GM21717 (cell line): ENCODE measurements around the gene C11orf42.
"Not testable (repeated sequence)": the region's sequence is repeated elsewhere in the genome, so short reads cannot be mapped to it uniquely, and the experiment has no call there.

Experiments
- ATAC-seq: cut with Tn5 transposase; IDR thresholded peaks from one replicate; pipeline ENCODE4 v1.9.1; 2021; ENCODE audit warnings: mild to moderate bottlenecking, moderate library complexity; ENCODE audit not compliant: unreplicated experiment

Gene C11orf42

GRCh38 chr11:6219359-6219758 lies 14.0 kb downstream of the C11orf42 start:
- no peak for ATAC-seq

DNA sequence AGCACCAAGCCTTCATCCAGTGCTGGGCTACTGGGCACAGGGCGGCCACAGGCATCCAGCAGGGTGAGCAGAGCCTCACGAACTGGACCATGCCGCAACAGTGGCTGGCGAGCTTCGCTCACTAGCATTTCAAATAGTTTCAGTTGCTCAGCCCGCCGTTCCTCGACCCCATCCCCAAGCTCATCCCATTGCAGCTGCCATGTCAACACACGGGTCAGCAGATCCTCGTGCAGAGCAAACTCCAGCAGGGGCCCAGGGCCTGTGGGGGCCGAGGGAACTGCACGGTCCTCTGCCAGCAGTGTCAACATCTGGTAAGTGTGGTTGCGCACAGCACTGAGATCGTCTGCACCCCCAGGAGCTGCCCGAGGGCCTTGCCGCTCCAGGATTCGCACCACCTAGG lies 18.5 kb downstream of the C11orf42 start:
- no peak for ATAC-seq

DNA sequence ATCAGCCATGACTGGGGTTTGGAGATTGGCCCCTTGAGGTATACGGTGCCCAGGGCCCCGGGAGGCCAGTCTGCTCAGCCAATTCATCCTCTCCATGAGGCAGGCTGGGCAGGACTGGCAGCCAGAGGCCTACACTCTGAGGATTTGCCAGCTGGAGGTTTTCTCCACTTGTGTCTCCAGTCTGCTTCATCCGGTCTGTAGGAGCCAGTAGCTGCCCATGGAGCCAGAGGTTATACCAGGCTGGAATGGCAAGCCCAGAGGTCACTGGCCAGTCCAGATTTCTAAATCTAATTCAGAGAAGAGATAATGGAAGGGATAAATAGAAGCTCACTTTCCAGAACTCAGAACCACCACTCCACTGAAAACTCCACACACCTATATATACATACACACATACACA lies 19.1 kb downstream of the C11orf42 start:
- no peak for ATAC-seq

GRCh38 chr11:6225024-6225423 lies 19.7 kb downstream of the C11orf42 start:
- no peak for ATAC-seq

GRCh38 chr11:6225896-6226295 lies 20.5 kb downstream of the C11orf42 start:
- no peak for ATAC-seq

DNA sequence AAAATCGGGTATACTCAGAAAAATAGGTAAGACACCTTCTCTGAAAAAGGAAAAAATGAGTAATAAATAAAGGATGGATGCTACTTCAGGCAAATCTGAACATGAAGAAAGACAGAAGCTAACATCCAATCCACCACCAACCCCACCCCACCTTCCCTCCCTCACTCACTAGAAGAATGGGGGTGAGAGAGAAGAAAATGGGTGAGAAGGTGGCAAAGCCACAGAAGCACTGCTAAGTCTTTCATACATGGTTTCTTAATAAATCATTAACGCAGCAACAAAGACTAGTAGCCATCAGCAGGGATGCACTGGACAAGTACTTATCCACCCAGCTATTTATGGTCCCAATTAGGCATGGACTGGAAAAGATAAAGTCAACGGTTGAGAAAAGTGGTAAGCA lies 23.2 kb downstream of the C11orf42 start:
- no peak for ATAC-seq

- ATAC-seq, result no peak
These were observed 24.6 kb downstream of the C11orf42 start for GRCh38 chr11:6229911-6230310.

GRCh38 chr11:6232899-6233298 lies 27.5 kb downstream of the C11orf42 start:
- no peak for ATAC-seq

DNA sequence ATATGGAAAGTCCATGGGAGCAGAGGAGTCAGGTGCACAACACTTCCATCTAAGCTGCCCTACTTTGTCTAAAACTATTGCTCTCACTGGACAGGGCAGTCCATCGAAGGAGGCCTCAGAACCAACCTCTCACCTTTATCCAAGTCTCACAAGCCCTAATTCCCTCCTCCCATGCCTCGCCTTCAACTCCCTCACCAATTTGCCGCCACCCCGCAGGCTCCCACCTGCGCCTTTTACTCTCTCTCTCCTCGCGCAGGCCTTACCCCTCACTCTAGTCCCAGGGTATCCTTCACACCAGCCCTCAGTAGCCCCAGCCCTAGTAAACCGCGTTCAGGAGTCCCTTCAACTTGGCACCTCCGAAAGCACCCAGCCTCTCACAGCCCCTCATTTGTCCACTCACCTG lies 28.6 kb downstream of the C11orf42 start:
- no peak for ATAC-seq

DNA sequence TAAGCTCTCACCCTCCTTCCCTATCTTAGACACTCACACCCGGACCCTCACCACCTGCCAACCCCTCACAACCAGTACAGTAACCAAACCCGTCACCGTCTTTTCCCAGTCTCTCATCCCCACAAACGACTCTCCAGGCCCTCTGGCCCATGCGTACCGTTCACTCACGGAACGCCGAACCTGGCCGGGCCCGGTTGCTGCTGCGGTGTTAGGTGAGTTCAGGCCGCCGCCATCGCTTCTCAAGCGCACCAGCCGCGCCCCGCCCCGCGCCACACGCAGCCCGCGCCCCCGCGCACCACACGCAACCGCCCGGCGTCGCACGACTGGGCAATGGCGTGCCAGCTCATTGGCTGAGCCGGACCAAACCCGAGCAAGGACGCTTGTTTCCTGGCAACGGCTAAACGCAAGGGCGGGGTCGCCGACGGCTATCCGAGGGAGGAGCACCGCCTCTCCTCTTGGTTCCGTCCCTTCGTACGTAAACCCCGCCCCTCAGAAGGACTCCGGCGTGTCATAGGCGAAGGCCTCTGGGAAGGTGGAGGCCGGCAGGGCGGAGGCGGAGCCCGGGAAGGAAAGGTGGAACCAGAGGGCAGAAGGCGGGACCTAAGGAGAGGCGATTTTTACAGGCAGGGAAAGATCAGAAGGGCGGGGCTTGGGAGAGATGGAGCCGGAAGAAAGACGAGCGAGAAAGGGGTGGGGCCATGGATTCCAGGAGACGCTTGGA lies 29.2 kb downstream of the C11orf42 start, which contains the start of gene FHIP1B:
FHIP1B (minus strand) TSS at position 250 of the 721 bp plus-strand sequence. CDS start 10,120 bp downstream, outside the sequence.
- ATAC-seq, result peak; percentile 97

GRCh38 chr11:6237266-6237665 lies 31.9 kb downstream of the C11orf42 start:
- no peak for ATAC-seq

DNA sequence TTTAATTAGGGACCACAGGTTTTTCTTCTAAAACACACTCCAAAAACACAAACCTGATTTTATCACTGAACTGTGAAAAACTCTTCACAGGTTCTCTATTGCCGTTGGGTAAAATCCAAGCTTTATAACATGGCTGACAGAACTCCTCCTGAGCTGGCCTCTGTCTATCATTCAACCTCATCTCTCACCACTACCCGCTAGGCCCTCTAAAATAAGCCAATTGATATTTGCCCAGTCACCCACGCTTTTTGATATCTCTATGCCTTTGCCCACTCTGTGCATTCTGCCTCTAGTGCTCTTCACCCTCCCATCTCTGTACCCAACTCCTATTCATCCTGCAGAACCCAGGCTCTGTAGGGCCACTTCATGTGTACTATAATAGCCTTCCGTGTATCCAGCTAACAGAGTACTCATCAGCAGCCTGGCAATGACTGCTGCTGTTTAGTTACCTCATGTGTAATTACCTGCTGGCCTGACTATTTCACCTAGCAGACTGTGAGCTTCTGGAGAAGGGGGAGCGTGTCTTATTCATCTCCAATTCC lies 32.5 kb downstream of the C11orf42 start:
- ATAC-seq, result no peak

DNA sequence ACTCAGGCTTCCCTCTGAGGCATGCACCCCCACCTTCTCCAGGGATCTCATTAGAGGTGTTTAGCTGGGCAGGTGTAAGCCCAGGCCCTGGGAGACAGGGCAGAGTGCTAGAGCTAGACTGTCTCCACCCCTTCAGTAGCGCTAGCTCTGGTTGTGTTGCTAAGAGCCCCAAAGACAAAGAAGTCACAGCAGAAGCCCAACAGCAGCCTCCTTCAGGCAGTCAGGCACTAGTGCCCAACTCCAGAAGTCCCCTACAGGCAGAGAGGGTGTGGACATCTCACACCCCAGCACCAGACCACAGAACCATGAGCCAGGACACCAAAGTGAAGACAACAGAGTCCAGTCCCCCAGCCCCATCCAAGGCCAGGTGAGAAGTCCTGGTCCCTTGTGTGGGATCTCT lies 33.5 kb downstream of the C11orf42 start, which contains the start of gene CNGA4:
CNGA4 (plus strand) TSS at position 188 of the 400 bp plus-strand sequence; CDS start at position 306, 118 bp downstream.
- no peak for ATAC-seq

DNA sequence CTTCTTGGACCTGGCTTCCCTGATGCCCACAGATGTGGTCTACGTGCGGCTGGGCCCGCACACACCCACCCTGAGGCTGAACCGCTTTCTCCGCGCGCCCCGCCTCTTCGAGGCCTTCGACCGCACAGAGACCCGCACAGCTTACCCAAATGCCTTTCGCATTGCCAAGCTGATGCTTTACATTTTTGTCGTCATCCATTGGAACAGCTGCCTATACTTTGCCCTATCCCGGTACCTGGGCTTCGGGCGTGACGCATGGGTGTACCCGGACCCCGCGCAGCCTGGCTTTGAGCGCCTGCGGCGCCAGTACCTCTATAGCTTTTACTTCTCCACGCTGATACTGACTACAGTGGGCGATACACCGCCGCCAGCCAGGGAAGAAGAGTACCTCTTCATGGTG lies 34.8 kb downstream of the C11orf42 start:
- no peak for ATAC-seq

- ATAC-seq, result no peak
These were observed 35.4 kb downstream of the C11orf42 start for GRCh38 chr11:6240781-6241180.

- no peak for ATAC-seq
These were observed 36.0 kb downstream of the C11orf42 start for GRCh38 chr11:6241316-6241715.

DNA sequence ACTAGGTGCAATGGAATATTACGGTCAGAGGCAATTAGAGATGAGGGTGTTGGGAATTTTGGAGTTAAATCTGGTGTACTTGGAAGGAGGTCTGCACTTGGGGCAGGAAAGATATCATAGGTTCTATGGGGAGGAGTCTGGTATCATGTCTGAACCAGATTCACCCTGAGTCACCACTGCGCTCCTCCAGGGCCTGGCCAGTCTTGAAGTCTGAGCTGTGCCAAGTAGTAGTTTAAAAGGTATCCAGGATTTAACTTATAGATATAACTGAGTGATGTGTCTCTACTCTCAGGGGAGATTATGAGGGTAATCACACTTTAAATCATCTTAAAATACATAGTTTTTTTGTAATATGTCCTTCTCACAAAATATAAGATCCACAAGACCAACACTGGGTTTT lies 40.2 kb downstream of the C11orf42 start:
- ATAC-seq, result no peak

- no peak for ATAC-seq
These were observed 42.9 kb downstream of the C11orf42 start for GRCh38 chr11:6248248-6248647.

- not testable (repeated sequence) for ATAC-seq
These were observed 43.5 kb downstream of the C11orf42 start for GRCh38 chr11:6248897-6249296.

- no peak for ATAC-seq
These were observed 44.6 kb downstream of the C11orf42 start for GRCh38 chr11:6249770-6250555.

GRCh38 chr11:6251120-6251733 lies 45.9 kb downstream of the C11orf42 start:
- peak; percentile 56 for ATAC-seq
